Common myeloid progenitor, CD34-positive (primary cell): ENCODE measurements around the gene PCDHA8. TPM values are rescaled to one million over a fixed set of nuclear protein-coding genes. Genes with fewer than 3 reads are reported as not detected.
A peak's percentile ranks its signal among the peaks of the same experiment; 100 is the strongest.
"Not testable (repeated sequence)": the region's sequence is repeated elsewhere in the genome, so short reads cannot be mapped to it uniquely, and the experiment has no call there.

Source experiments
- CTCF ChIA-PET: fragments of 350-600 bp; sonication (Branson Sonifier 250); formaldehyde crosslinking; loops from one replicate; lab custom pipeline; 2021; ENCODE audit warnings: antibody characterized with exemption; lab: Charles Lee
- POLR2A ChIA-PET: fragments of 350-600 bp; sonication (Branson Sonifier 250); formaldehyde crosslinking; loops from one replicate; lab custom pipeline; 2021; ENCODE audit warnings: antibody characterized with exemption; lab: Charles Lee
- DNase-seq, 3 donors: peaks; one replicate each; pipeline versions ENCODE4 v3.0.0 to v3.0.0-alpha.2; 2013
- H3K27ac ChIP-seq, 2 experiments: 1 replicate in 1 of 2; 2 replicates in 1 of 2; pipeline ENCODE4 v1.7.0; 2013; ENCODE audit warnings: inconsistent platforms in 2 of 2, low read length in 2 of 2, mild to moderate bottlenecking in 2 of 2, low read depth in 1 of 2, moderate library complexity in 1 of 2; ENCODE audit not compliant: severe bottlenecking in 2 of 2, insufficient read depth in 1 of 2, poor library complexity in 1 of 2
- H3K27me3 ChIP-seq, 5 experiments: replicated peaks in 2 of 5; 1 replicate in 3 of 5; 2 replicates in 2 of 5; pipeline versions ENCODE4 v1.6.1 to v1.7.0; 2013; ENCODE audit warnings: low read length in 4 of 5, mild to moderate bottlenecking in 2 of 5, moderate library complexity in 2 of 5, inconsistent platforms in 1 of 5; ENCODE audit not compliant: insufficient read depth in 5 of 5, control insufficient read depth in 4 of 5
- H3K36me3 ChIP-seq, 4 experiments: 1 replicate in 2 of 4; 2 replicates in 2 of 4; pipeline versions ENCODE4 v1.6.1 to v1.7.0; 2013; ENCODE audit warnings: low read length in 3 of 4, control low read depth in 1 of 4, mild to moderate bottlenecking in 1 of 4; ENCODE audit not compliant: control insufficient read depth in 4 of 4, insufficient read depth in 4 of 4
- H3K4me1 ChIP-seq, 4 experiments: 1 replicate in 3 of 4; 2 replicates in 1 of 4; pipeline versions ENCODE4 v1.6.1 to v1.7.1; 2013; ENCODE audit warnings: low read length in 3 of 4, mild to moderate bottlenecking in 3 of 4, control low read depth in 1 of 4, inconsistent platforms in 1 of 4, moderate library complexity in 1 of 4; ENCODE audit not compliant: control insufficient read depth in 4 of 4, insufficient read depth in 4 of 4; ENCODE audit errors: control extremely low read depth in 1 of 4
- H3K4me3 ChIP-seq, 7 experiments: 1 replicate in 4 of 7; 2 replicates in 3 of 7; pipeline versions ENCODE4 v1.5.1 to v1.7.0; 2013; ENCODE audit warnings: mild to moderate bottlenecking in 7 of 7, low read length in 6 of 7, moderate library complexity in 6 of 7, inconsistent platforms in 2 of 7, low read depth in 2 of 7, control low read depth in 1 of 7; ENCODE audit not compliant: insufficient read depth in 4 of 7, control insufficient read depth in 1 of 7; ENCODE audit errors: extremely low read depth in 1 of 7
- H3K9me3 ChIP-seq, 5 experiments: 1 replicate in 4 of 5; 2 replicates in 1 of 5; pipeline versions ENCODE4 v1.6.1 to v1.7.1; 2013; ENCODE audit warnings: low read length in 4 of 5, mild to moderate bottlenecking in 2 of 5, inconsistent platforms in 1 of 5, low read depth in 1 of 5, moderate library complexity in 1 of 5; ENCODE audit not compliant: control insufficient read depth in 4 of 5, insufficient read depth in 2 of 5; ENCODE audit errors: control extremely low read depth in 1 of 5
- WGBS: methylation state at CpG from one replicate; pipeline ENCODE4 v1.1.5; 2013; ENCODE audit not compliant: insufficient coverage; 5-methylcytosine and 5-hydroxymethylcytosine counted together
- polyA plus RNA-seq: library from polyadenylated mRNA; unstranded; fragments of 120-200 nt; gene quantifications from one replicate; pipeline ENCODE4 v1.2.1, GENCODE V29; 2013

The PCDHA8 gene
- not detected for polyA plus RNA-seq

GRCh38 chr5:140840978-140841962, at the start of gene PCDHA8:
PCDHA8 (plus strand) TSS chr5:140841187; CDS start chr5:140841322, 135 bp downstream.
- peak; percentile 2 to 13 (median 6) for DNase-seq
- Histone ChIP-seq H3K4me1 (no peaks in the 10 kb centered on the region), H3K9me3 (peaks cover 8 to 29% (median 23%) of the 10 kb centered on the region in 5 experiments), H3K4me3 (no peak within 1 kb of the TSS), H3K27ac (no peak within 1 kb of the TSS), H3K27me3 (peaks cover 0 to 17% (median under 1%) of the 10 kb centered on the region in 5 experiments), H3K36me3 (no peaks in the 10 kb centered on the region)
- WGBS, result 21% methylated on average over 17 of the region's 47 CpGs
- ChIA-PET CTCF (no interaction called here), POLR2A (no interaction called here)

GRCh38 chr5:140794595-140795258, 46.3 kb upstream of the PCDHA8 start, which contains the start of gene PCDHA2:
PCDHA2 (plus strand) TSS chr5:140794852.
- Histone ChIP-seq H3K9me3 (peaks cover 19 to 56% (median 29%) of the 10 kb centered on the region in 5 experiments), H3K4me3 (no peak within 1 kb of the TSS), H3K36me3 (no peaks in the 10 kb centered on the region), H3K27ac (no peak within 1 kb of the TSS), H3K27me3 (peaks cover 2 to 25% (median 3%) of the 10 kb centered on the region in 5 experiments), H3K4me1 (no peaks in the 10 kb centered on the region)
- WGBS, result 20% methylated on average over 25 of the region's 27 CpGs
- no peak for DNase-seq
- ChIA-PET POLR2A (no interaction called here), CTCF (no interaction called here)

- Histone ChIP-seq H3K9me3 (peaks cover 19 to 54% (median 29%) of the 10 kb centered on the region in 5 experiments), H3K4me1 (no peaks in the 10 kb centered on the region), H3K27me3 (peaks cover 0 to 24% (median 3%) of the 10 kb centered on the region in 5 experiments), H3K36me3 (no peaks in the 10 kb centered on the region), H3K4me3 (no peak overlapping the region), H3K27ac (no peak overlapping the region)
- ChIA-PET POLR2A (no interaction called here), CTCF (no interaction called here)
- WGBS, result 10% methylated on average over 5 of the region's 15 CpGs
- no peak for DNase-seq
These were observed 45.7 kb upstream of the PCDHA8 start for GRCh38 chr5:140795259-140795641.

- H3K27ac ChIP-seq, DNase-seq, H3K36me3 ChIP-seq, CTCF ChIA-PET, H3K4me3 ChIP-seq, POLR2A ChIA-PET, H3K4me1 ChIP-seq: not testable (repeated sequence)
- WGBS, result 54% methylated on average over 58 of the region's 72 CpGs
- Histone ChIP-seq H3K9me3 (peaks cover 23 to 52% (median 33%) of the 10 kb centered on the region in 5 experiments), H3K27me3 (peaks cover 0 to 27% (median 3%) of the 10 kb centered on the region in 5 experiments)
These were observed 44.8 kb upstream of the PCDHA8 start for GRCh38 chr5:140796072-140796717.

GRCh38 chr5:140796718-140797095, 44.3 kb upstream of the PCDHA8 start:
- CTCF ChIA-PET, result no interaction called here
- H3K9me3 ChIP-seq, result peaks cover 24 to 57% (median 39%) of the 10 kb centered on the region in 5 experiments

GRCh38 chr5:140800816-140801493, 40.0 kb upstream of the PCDHA8 start, which contains the start of gene PCDHA3:
PCDHA3 (plus strand) TSS chr5:140801057.
- peaks cover 10 to 47% (median 38%) of the 10 kb centered on the region in 5 experiments for H3K9me3 ChIP-seq
- ChIA-PET POLR2A (no interaction called here), CTCF (no interaction called here)
- H3K4me1 ChIP-seq, result no peaks in the 10 kb centered on the region
- no peak within 1 kb of the TSS for H3K27ac ChIP-seq
- peaks cover 0 to 35% (median 0%) of the 10 kb centered on the region in 5 experiments for H3K27me3 ChIP-seq
- WGBS, result 25% methylated on average over 13 of the region's 29 CpGs
- peak in 2 of 3 donors; percentile 22 to 35 for DNase-seq
- H3K36me3 ChIP-seq, result no peaks in the 10 kb centered on the region
- H3K4me3 ChIP-seq, result no peak within 1 kb of the TSS

More at GRCh38 chr5:140796718-140797095, 44.3 kb upstream of the PCDHA8 start:
- no peak overlapping the region for H3K27ac ChIP-seq
- no peaks in the 10 kb centered on the region for H3K4me1 ChIP-seq
- DNase-seq, result no peak
- H3K36me3 ChIP-seq, result no peaks in the 10 kb centered on the region
- H3K27me3 ChIP-seq, result peaks cover 0 to 32% (median 3%) of the 10 kb centered on the region in 5 experiments
- POLR2A ChIA-PET, result no interaction called here
- WGBS, result 55% methylated on average over 36 of the region's 39 CpGs
- no peak overlapping the region for H3K4me3 ChIP-seq
